ENCODE results near the gene UROS. TPM values are rescaled to one million over a fixed set of nuclear protein-coding genes. Genes with fewer than 3 reads are reported as not detected.

Gene UROS
- total RNA-seq, 2 donors from 2014 or later: 19.9 to 30.2 TPM

DNA sequence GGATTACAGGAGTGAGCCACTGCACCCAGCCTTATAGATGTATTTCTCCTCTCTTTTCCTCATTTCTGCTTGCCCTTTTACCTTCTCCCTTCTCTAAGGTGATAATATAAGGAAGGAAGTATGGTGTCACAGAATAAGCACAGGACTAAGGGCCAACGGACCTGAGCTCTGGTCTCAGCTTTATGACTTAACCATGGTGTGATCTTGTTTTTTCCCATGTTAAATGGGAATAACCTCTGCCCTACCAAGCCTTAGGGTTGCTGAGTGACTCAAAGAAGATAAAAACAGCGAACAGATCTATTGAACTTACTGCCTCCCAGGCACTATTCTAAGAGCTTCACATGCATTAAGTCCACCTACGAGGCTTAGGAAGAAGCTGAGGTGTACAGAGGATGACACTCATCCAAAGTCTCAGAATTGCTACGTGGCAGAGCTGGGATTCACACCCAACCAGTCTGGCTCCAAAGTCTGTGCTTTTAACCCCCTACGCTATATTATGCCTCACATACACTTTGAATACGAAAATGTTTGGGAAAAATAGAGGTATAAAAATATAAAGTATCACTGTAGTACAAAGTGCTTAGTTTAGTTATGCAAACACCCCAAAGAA, 5.6 kb downstream of the UROS start:
- Histone ChIP-seq H3K36me3 (no peaks in the 10 kb centered on the region), H3K9me3 (no peaks in the 10 kb centered on the region), H3K27me3 (no peaks in the 10 kb centered on the region), H3K4me3 (no peak overlapping the region), H3K4me1 (no peaks in the 10 kb centered on the region), H3K9ac (ENCODE audit: low read depth in 2 of 2, low read length in 2 of 2) (no peak overlapping the region), H3K27ac (no peak overlapping the region)
- intact Hi-C loops (cut with DNase I): no loop called here
- no peak for DNase-seq
- TF ChIP-seq, protein P1, sequence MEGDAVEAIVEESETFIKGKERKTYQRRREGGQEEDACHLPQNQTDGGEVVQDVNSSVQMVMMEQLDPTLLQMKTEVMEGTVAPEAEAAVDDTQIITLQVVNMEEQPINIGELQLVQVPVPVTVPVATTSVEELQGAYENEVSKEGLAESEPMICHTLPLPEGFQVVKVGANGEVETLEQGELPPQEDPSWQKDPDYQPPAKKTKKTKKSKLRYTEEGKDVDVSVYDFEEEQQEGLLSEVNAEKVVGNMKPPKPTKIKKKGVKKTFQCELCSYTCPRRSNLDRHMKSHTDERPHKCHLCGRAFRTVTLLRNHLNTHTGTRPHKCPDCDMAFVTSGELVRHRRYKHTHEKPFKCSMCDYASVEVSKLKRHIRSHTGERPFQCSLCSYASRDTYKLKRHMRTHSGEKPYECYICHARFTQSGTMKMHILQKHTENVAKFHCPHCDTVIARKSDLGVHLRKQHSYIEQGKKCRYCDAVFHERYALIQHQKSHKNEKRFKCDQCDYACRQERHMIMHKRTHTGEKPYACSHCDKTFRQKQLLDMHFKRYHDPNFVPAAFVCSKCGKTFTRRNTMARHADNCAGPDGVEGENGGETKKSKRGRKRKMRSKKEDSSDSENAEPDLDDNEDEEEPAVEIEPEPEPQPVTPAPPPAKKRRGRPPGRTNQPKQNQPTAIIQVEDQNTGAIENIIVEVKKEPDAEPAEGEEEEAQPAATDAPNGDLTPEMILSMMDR (IDR thresholded peaks at IDR 0.05): no peak

DNA sequence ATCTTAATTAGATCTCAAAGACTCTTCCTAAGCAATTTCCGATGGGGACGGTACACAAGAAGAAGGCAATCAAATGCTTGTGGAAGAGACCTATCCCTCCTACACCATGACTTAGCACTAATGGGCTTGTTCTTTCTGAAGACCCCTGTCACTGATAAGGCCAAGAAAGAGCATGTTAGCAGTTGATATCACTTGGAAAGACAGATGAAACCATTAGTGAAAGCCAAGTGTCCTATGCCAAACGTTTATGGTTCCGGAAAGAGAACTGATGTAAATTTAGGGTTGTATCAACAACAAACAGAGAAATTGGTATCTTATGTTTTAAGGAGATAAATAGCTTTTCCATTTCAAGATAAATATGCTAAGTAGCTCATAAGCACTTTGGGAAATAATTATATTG, 6.5 kb downstream of the UROS start:
- intact Hi-C loops (cut with DNase I): no loop called here
- TF ChIP-seq, protein P1 (IDR thresholded peaks at IDR 0.05): no peak

DNA sequence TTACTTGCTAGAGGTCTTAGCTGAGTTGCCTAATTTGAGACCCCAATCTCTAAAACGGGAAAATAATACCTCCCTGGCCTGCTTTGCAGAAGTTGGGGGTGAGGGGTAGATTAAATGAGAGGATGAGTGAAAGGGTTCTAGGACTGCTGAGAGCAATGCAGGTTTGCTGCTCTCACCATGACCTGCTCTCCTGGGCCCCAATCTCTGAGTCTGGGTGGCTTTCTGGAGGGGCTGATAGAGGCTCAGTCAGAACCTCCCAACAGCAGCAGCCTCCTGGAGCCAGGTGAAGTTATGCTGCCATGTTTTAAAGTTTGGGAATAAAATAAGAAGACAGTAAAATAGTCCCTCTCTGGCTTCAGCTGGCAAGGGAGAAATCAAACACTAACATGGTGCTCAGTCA, 7.3 kb downstream of the UROS start:
- intact Hi-C loops (cut with DNase I): no loop called here
- H3K27me3 ChIP-seq: no peaks in the 10 kb centered on the region
- no peak overlapping the region for H3K9ac ChIP-seq (ENCODE audit: low read depth in 2 of 2, low read length in 2 of 2)
- no peaks in the 10 kb centered on the region for H3K9me3 ChIP-seq
- no peak overlapping the region for H3K27ac ChIP-seq
- TF ChIP-seq, protein P1 (IDR thresholded peaks at IDR 0.05): no peak
- H3K4me1 ChIP-seq: no peaks in the 10 kb centered on the region
- no peak for DNase-seq
- no peak overlapping the region for H3K4me3 ChIP-seq
- H3K36me3 ChIP-seq: no peaks in the 10 kb centered on the region

More for the DNA sequence above, 6.5 kb downstream of the UROS start:
- Histone ChIP-seq H3K9ac (ENCODE audit: low read depth in 2 of 2, low read length in 2 of 2) (no peak overlapping the region), H3K27me3 (no peaks in the 10 kb centered on the region), H3K27ac (no peak overlapping the region), H3K4me3 (no peak overlapping the region), H3K36me3 (no peaks in the 10 kb centered on the region), H3K9me3 (no peaks in the 10 kb centered on the region), H3K4me1 (no peaks in the 10 kb centered on the region)
- no peak for DNase-seq

DNA sequence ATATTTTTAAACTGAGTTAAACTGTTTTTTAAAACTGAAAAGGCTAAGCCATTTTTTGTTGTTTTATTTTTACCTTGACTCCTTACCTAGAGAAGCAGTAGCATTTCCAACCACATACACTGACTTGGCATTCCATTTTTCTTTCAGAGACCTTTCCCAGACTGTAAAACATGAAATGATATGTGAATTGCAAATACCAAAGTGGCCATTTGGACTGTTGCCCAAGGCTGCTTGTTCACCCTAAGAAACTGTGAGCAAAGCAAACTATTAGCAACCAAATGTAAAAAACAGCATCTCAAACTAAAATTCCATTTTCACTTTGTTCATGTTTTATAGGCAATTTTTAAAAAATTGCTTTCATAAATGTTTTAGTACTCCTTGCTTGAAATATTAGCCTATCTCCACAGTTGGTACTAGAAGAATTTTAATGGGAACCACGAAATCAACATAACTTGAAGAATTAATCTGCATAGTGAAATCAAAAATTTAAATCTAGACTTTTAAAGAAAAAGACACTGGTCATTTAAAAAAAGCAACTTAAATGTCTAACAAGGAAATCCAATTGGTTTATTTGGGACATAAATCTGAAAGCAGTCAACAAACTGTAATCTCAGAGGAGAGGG, 10.8 kb downstream of the UROS start:
- no peak overlapping the region for H3K9ac ChIP-seq (ENCODE audit: low read depth in 2 of 2, low read length in 2 of 2)
- no peaks in the 10 kb centered on the region for H3K9me3 ChIP-seq
- DNase-seq: no peak
- H3K27me3 ChIP-seq: no peaks in the 10 kb centered on the region
- H3K36me3 ChIP-seq: no peaks in the 10 kb centered on the region
- no peak overlapping the region for H3K4me3 ChIP-seq
- TF ChIP-seq, protein P1 (IDR thresholded peaks at IDR 0.05): no peak
- intact Hi-C loops (cut with DNase I): no loop called here
- H3K4me1 ChIP-seq: no peaks in the 10 kb centered on the region
- no peak overlapping the region for H3K27ac ChIP-seq

DNA sequence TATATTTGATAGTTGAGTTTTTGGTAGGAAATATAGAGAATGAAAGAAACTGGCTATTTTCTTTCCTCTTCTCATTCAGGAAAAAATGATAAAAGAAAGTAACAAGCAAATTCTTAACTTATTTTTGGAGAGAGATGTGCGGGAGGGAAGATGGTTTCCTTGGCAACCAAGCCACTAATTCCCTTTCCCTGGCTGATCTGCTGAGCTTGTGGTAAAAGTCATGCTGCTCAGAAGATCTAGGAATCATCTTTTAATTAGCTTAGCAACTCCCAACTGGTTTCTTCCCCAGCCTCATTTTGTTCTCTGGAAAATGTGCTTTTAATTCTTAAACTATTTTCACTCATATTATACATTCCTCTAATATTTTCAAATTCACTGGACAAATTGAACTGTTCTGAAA, 11.8 kb downstream of the UROS start:
- H3K36me3 ChIP-seq: no peaks in the 10 kb centered on the region

More for the DNA sequence above, 11.8 kb downstream of the UROS start:
- intact Hi-C loops (cut with DNase I): no loop called here
- H3K9me3 ChIP-seq: no peaks in the 10 kb centered on the region
- no peaks in the 10 kb centered on the region for H3K4me1 ChIP-seq
- TF ChIP-seq, protein P1 (IDR thresholded peaks at IDR 0.05): no peak
- no peaks in the 10 kb centered on the region for H3K27me3 ChIP-seq
- no peak overlapping the region for H3K9ac ChIP-seq (ENCODE audit: low read depth in 2 of 2, low read length in 2 of 2)
- DNase-seq: no peak
- H3K27ac ChIP-seq: no peak overlapping the region
- no peak overlapping the region for H3K4me3 ChIP-seq

Data from colonic mucosa (tissue), 4 donors.